Peyer's patch (tissue), 4 donors: ENCODE data around the gene SSB. TPM values are rescaled to one million over a fixed set of nuclear protein-coding genes. Genes with fewer than 3 reads are reported as not detected.

Experiments used
- DNase-seq, 3 donors: peaks; one replicate each; pipeline ENCODE4 v3.0.0-alpha.2; 2017 to 2019
- H3K27ac ChIP-seq, 4 donors: fragments of 200-600 bp; sonication (generic); one replicate each; pipeline ENCODE4 v1.5.1; 2016 to 2019
- H3K27me3 ChIP-seq, 2 donors: fragments of 200-600 bp; sonication (generic); one replicate each; pipeline ENCODE4 v1.5.1; 2019
- H3K36me3 ChIP-seq, 3 donors: fragments of 200-600 bp; sonication (generic); one replicate each; pipeline ENCODE4 v1.5.1; 2016 to 2019
- H3K4me1 ChIP-seq, 4 donors: fragments of 200-600 bp; sonication (generic); one replicate each; pipeline ENCODE4 v1.5.1; 2016 to 2019
- H3K4me3 ChIP-seq, 4 donors: fragments of 200-600 bp; sonication (generic); 1 replicate in 3 of 4; 2 replicates in 1 of 4; pipeline ENCODE4 v1.5.1; 2016 to 2019; ENCODE audit warnings: mild to moderate bottlenecking in 1 of 4
- H3K9me3 ChIP-seq, 4 donors: fragments of 200-600 bp; sonication (generic); one replicate each; pipeline ENCODE4 v1.5.1; 2016 to 2019; ENCODE audit warnings: mild to moderate bottlenecking in 1 of 4
- POLR2A ChIP-seq, 2 donors: fragments of 450-650 bp; IDR thresholded peaks; one replicate each; pipeline ENCODE4 v1.5.1; 2017; ENCODE audit warnings: antibody characterized with exemption in 2 of 2, mild to moderate bottlenecking in 2 of 2, moderate library complexity in 2 of 2
- total RNA-seq, 4 donors: library from RNA; depleted of rRNA; stranded (reverse); fragments of >200 nt; gene quantifications; one replicate each; pipeline ENCODE4 v1.1.0, GENCODE V29; 2016
- TF ChIP-seq, protein P1 (sequence below), 6 experiments: fragments of 450-650 bp in 4 of 6; fragments of 200-600 bp in 2 of 6; sonication (generic) in 1 of 6; IDR thresholded peaks; one replicate each; pipeline ENCODE4 v1.5.1; 2017 to 2019; ENCODE audit warnings: antibody characterized with exemption in 6 of 6, mild to moderate bottlenecking in 3 of 6, moderate library complexity in 1 of 6

Gene SSB
- total RNA-seq, 4 donors from 2014 or later = 26.3 to 81.7 (median 33.3) TPM

DNA sequence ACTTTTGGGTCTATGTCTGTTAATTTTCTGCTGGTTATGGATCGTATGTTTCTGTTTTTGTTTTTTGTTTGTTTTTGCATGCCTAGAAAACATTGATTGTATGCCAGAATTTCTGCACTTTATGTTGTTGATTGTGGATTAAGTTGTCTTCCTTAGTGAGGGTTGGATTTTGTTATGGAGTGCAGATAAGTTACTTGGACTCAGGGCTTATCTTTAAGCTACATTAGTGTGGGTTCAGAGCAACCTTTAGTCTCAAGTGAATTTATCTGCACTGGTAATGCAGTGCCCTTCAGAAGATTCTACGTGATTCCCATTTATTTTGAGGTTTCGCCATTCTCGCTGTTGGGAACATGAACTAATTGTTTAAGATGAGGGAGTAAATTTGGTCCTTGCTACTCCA lies 61.5 kb downstream of the SSB start:
- H3K27ac ChIP-seq = no peak overlapping the region
- no peak for DNase-seq
- no peak for TF ChIP-seq POLR2A (IDR thresholded peaks at IDR 0.05)
- TF ChIP-seq, protein P1, sequence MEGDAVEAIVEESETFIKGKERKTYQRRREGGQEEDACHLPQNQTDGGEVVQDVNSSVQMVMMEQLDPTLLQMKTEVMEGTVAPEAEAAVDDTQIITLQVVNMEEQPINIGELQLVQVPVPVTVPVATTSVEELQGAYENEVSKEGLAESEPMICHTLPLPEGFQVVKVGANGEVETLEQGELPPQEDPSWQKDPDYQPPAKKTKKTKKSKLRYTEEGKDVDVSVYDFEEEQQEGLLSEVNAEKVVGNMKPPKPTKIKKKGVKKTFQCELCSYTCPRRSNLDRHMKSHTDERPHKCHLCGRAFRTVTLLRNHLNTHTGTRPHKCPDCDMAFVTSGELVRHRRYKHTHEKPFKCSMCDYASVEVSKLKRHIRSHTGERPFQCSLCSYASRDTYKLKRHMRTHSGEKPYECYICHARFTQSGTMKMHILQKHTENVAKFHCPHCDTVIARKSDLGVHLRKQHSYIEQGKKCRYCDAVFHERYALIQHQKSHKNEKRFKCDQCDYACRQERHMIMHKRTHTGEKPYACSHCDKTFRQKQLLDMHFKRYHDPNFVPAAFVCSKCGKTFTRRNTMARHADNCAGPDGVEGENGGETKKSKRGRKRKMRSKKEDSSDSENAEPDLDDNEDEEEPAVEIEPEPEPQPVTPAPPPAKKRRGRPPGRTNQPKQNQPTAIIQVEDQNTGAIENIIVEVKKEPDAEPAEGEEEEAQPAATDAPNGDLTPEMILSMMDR (IDR thresholded peaks at IDR 0.05) = no peak

More for the DNA sequence above, 61.5 kb downstream of the SSB start:
- Histone ChIP-seq H3K36me3 (no peaks in the 10 kb centered on the region), H3K4me1 (no peaks in the 10 kb centered on the region), H3K4me3 (no peak overlapping the region), H3K9me3 (no peaks in the 10 kb centered on the region), H3K27me3 (no peaks in the 10 kb centered on the region)

Other genes with a start within 250 kb of the SSB start
- 10 to 100 TPM; 33.8 to 78.8 (median 58.1) TPM for gene FASTKD1, start 225.0 kb upstream of the SSB start, total RNA-seq
- gene PPIG, start 214.5 kb upstream of the SSB start, total RNA-seq = 10 to 100 TPM; 19.6 to 51.2 (median 28.8) TPM
- not detected for gene CFAP210, start 104.5 kb upstream of the SSB start, total RNA-seq
- gene PHOSPHO2, start 104.4 kb upstream of the SSB start, total RNA-seq = 1 to 10 TPM; 5.4 to 9.9 (median 6.9) TPM
- 10 to 100 TPM; 10.6 to 43.7 (median 17.2) TPM for gene KLHL23, start 65.0 kb upstream of the SSB start, total RNA-seq
- gene METTL5, start 26.0 kb downstream of the SSB start, total RNA-seq = 10 to 100 TPM; 19.4 to 35.5 (median 20.8) TPM
- 10 to 100 TPM; 45.4 to 90.0 (median 72.4) TPM for gene UBR3, start 28.6 kb downstream of the SSB start, total RNA-seq